HG02870 (cell line): ENCODE measurements around the gene ZNF700.
A peak's percentile ranks its signal among the peaks of the same experiment; 100 is the strongest.
"Not testable (repeated sequence)": the region's sequence is repeated elsewhere in the genome, so short reads cannot be mapped to it uniquely, and the experiment has no call there.

ENCODE experiments used
- ATAC-seq: cut with Tn5 transposase; IDR thresholded peaks from one replicate; pipeline ENCODE4 v1.9.1; 2021; ENCODE audit warnings: mild to moderate bottlenecking, moderate library complexity; ENCODE audit not compliant: unreplicated experiment

The ZNF700 gene

GRCh38 chr19:11935829-11936228 lies 10.9 kb downstream of the ZNF700 start:
- not testable (repeated sequence) for ATAC-seq

- ATAC-seq, result not testable (repeated sequence)
Observed at GRCh38 chr19:11938383-11938782, 13.5 kb downstream of the ZNF700 start.

- ATAC-seq, result not testable (repeated sequence)
Observed at GRCh38 chr19:11941361-11941887, 16.5 kb downstream of the ZNF700 start.

GRCh38 chr19:11942008-11942842 lies 17.3 kb downstream of the ZNF700 start:
- no peak for ATAC-seq

GRCh38 chr19:11942843-11943108 lies 17.9 kb downstream of the ZNF700 start:
- no peak for ATAC-seq

GRCh38 chr19:11944656-11945055 lies 19.7 kb downstream of the ZNF700 start:
- ATAC-seq, result no peak

- no peak for ATAC-seq
Observed at GRCh38 chr19:11948646-11949045, 23.7 kb downstream of the ZNF700 start.

- no peak for ATAC-seq
Observed at GRCh38 chr19:11949201-11949600, 24.3 kb downstream of the ZNF700 start.

GRCh38 chr19:11949614-11950080 lies 24.7 kb downstream of the ZNF700 start:
- ATAC-seq, result not testable (repeated sequence)

GRCh38 chr19:11950312-11950711 lies 25.4 kb downstream of the ZNF700 start:
- no peak for ATAC-seq

- peak; percentile 26 for ATAC-seq
Observed at GRCh38 chr19:11963566-11964355, 38.9 kb downstream of the ZNF700 start.

GRCh38 chr19:11964496-11964857 lies 39.6 kb downstream of the ZNF700 start:
- no peak for ATAC-seq

GRCh38 chr19:11964858-11965645 lies 40.1 kb downstream of the ZNF700 start, which contains the start of gene ZNF763:
TSS of gene ZNF763 (plus strand) at chr19:11965040. CDS start at chr19:11965209, 169 bp downstream.
- peak; percentile 72 for ATAC-seq

- no peak for ATAC-seq
Observed at GRCh38 chr19:11970174-11970573, 45.3 kb downstream of the ZNF700 start.

- ATAC-seq, result no peak
Observed at GRCh38 chr19:11971041-11971440, 46.1 kb downstream of the ZNF700 start.

GRCh38 chr19:11973019-11973810 lies 48.3 kb downstream of the ZNF700 start:
- no peak for ATAC-seq

GRCh38 chr19:11978492-11979100 lies 53.7 kb downstream of the ZNF700 start:
- no peak for ATAC-seq

GRCh38 chr19:11979527-11979926 lies 54.6 kb downstream of the ZNF700 start:
- no peak for ATAC-seq

GRCh38 chr19:11982526-11982925 lies 57.6 kb downstream of the ZNF700 start:
- no peak for ATAC-seq

- no peak for ATAC-seq
Observed at GRCh38 chr19:11984986-11985385, 60.1 kb downstream of the ZNF700 start.
